HG03354 (cell line): ENCODE data around the gene CNTN5.

Experiments used
- ATAC-seq: cut with Tn5 transposase; IDR thresholded peaks from one replicate; pipeline ENCODE4 v1.9.1; 2021; ENCODE audit warnings: mild to moderate bottlenecking; ENCODE audit not compliant: unreplicated experiment, poor library complexity, severe bottlenecking

CNTN5 gene

GRCh38 chr11:99565333-99565732 is 544.6 kb downstream of the CNTN5 start:
- ATAC-seq = peak; percentile 61

GRCh38 chr11:99567334-99567956 is 546.7 kb downstream of the CNTN5 start:
- no peak for ATAC-seq

- peak; percentile 31 for ATAC-seq
These were observed 548.1 kb downstream of the CNTN5 start for GRCh38 chr11:99568808-99569207.

GRCh38 chr11:99571094-99571493 is 550.3 kb downstream of the CNTN5 start:
- ATAC-seq = peak; percentile 88

GRCh38 chr11:99584830-99585229 is 564.1 kb downstream of the CNTN5 start:
- ATAC-seq = no peak

- no peak for ATAC-seq
These were observed 564.9 kb downstream of the CNTN5 start for GRCh38 chr11:99585606-99586005.

- ATAC-seq = no peak
These were observed 569.0 kb downstream of the CNTN5 start for GRCh38 chr11:99589771-99590170.

GRCh38 chr11:99592266-99592665 is 571.5 kb downstream of the CNTN5 start:
- ATAC-seq = no peak

GRCh38 chr11:99593197-99593596 is 572.4 kb downstream of the CNTN5 start:
- ATAC-seq = no peak

GRCh38 chr11:99601179-99601578 is 580.4 kb downstream of the CNTN5 start:
- peak; percentile 56 for ATAC-seq

GRCh38 chr11:99614352-99614751 is 593.6 kb downstream of the CNTN5 start:
- no peak for ATAC-seq

- no peak for ATAC-seq
These were observed 609.9 kb downstream of the CNTN5 start for GRCh38 chr11:99630629-99631028.

- no peak for ATAC-seq
These were observed 610.9 kb downstream of the CNTN5 start for GRCh38 chr11:99631618-99632017.

- ATAC-seq = no peak
These were observed 612.2 kb downstream of the CNTN5 start for GRCh38 chr11:99632969-99633368.

GRCh38 chr11:99634581-99634980 is 613.8 kb downstream of the CNTN5 start:
- ATAC-seq = no peak

- no peak for ATAC-seq
These were observed 617.4 kb downstream of the CNTN5 start for GRCh38 chr11:99638073-99638553.

GRCh38 chr11:99640671-99641070 is 619.9 kb downstream of the CNTN5 start:
- no peak for ATAC-seq

- ATAC-seq = no peak
These were observed 625.2 kb downstream of the CNTN5 start for GRCh38 chr11:99645934-99646333.

GRCh38 chr11:99670067-99670676 is 649.4 kb downstream of the CNTN5 start:
- ATAC-seq = no peak

- ATAC-seq = no peak
These were observed 651.2 kb downstream of the CNTN5 start for GRCh38 chr11:99671808-99672409.

- no peak for ATAC-seq
These were observed 655.5 kb downstream of the CNTN5 start for GRCh38 chr11:99676292-99676691.
